ENCODE results near the gene EP300. TPM values are rescaled to one million over a fixed set of nuclear protein-coding genes. Genes with fewer than 3 reads are reported as not detected.
"Not testable (repeated sequence)": the region's sequence is repeated elsewhere in the genome, so short reads cannot be mapped to it uniquely, and the experiment has no call there.

The EP300 gene
- polyA plus RNA-seq, 1 experiment = 13.0 TPM

GRCh38 chr22:41127451-41127850 is 35.1 kb downstream of the EP300 start:
- no peak overlapping the region for H3K4me3 ChIP-seq (ENCODE audit: low read depth, low read length)
- no peaks in the 10 kb centered on the region for H3K27me3 ChIP-seq (ENCODE audit: control insufficient read depth, insufficient read depth, low read length)
- TF ChIP-seq CTCF (IDR thresholded peaks at IDR 0.05; ENCODE audit: insufficient read depth, low read depth, low read length) = no peak
- CTCF ChIA-PET = no interaction called here
- POLR2A ChIA-PET = no interaction called here
- peaks cover 17% of the 10 kb centered on the region for H3K36me3 ChIP-seq (ENCODE audit: control insufficient read depth, insufficient read depth, low read length)
- no peak for DNase-seq (ENCODE audit: low read depth)

GRCh38 chr22:41128606-41129005 is 36.2 kb downstream of the EP300 start:
- no peak overlapping the region for H3K4me3 ChIP-seq (ENCODE audit: low read depth, low read length)
- no peak for DNase-seq (ENCODE audit: low read depth)
- ChIA-PET POLR2A (no interaction called here), CTCF (no interaction called here)
- no peaks in the 10 kb centered on the region for H3K27me3 ChIP-seq (ENCODE audit: control insufficient read depth, insufficient read depth, low read length)
- peaks cover 17% of the 10 kb centered on the region for H3K36me3 ChIP-seq (ENCODE audit: control insufficient read depth, insufficient read depth, low read length)
- TF ChIP-seq CTCF (IDR thresholded peaks at IDR 0.05; ENCODE audit: insufficient read depth, low read depth, low read length) = no peak

GRCh38 chr22:41132550-41132949 is 40.2 kb downstream of the EP300 start:
- Histone ChIP-seq H3K36me3 (ENCODE audit: control insufficient read depth, insufficient read depth, low read length) (peaks cover 19% of the 10 kb centered on the region), H3K4me3 (ENCODE audit: low read depth, low read length) (no peak overlapping the region), H3K27me3 (ENCODE audit: control insufficient read depth, insufficient read depth, low read length) (no peaks in the 10 kb centered on the region)
- DNase-seq (ENCODE audit: low read depth) = no peak
- ChIA-PET CTCF (interaction anchor here (2.4 kb wide), 1 partner anchor 210 kb away, joined by 9 read pairs; no protein-coding TSS in a partner anchor), POLR2A (no interaction called here)
- TF ChIP-seq CTCF (IDR thresholded peaks at IDR 0.05; ENCODE audit: insufficient read depth, low read depth, low read length) = no peak

GRCh38 chr22:41140365-41140957 is 48.1 kb downstream of the EP300 start:
- POLR2A ChIA-PET = no interaction called here
- no peaks in the 10 kb centered on the region for H3K27me3 ChIP-seq (ENCODE audit: control insufficient read depth, insufficient read depth, low read length)
- no peak overlapping the region for H3K4me3 ChIP-seq (ENCODE audit: low read depth, low read length)
- no peak for DNase-seq (ENCODE audit: low read depth)
- CTCF ChIA-PET = interaction anchor here (0.6 to 2.1 kb wide), 2 partner anchors 14 to 217 kb away, joined by 4 to 8 read pairs; no protein-coding TSS in a partner anchor
- H3K36me3 ChIP-seq (ENCODE audit: control insufficient read depth, insufficient read depth, low read length) = peaks cover 26% of the 10 kb centered on the region
- no peak for TF ChIP-seq CTCF (IDR thresholded peaks at IDR 0.05; ENCODE audit: insufficient read depth, low read depth, low read length)

GRCh38 chr22:41145921-41146320 is 53.5 kb downstream of the EP300 start:
- H3K36me3 ChIP-seq (ENCODE audit: control insufficient read depth, insufficient read depth, low read length) = peaks cover 22% of the 10 kb centered on the region
- CTCF ChIA-PET = interaction anchor here (0.6 to 1.0 kb wide), 5 partner anchors 9 to 211 kb away, joined by 3 to 4 read pairs (median 3); no protein-coding TSS in a partner anchor
- H3K4me3 ChIP-seq (ENCODE audit: low read depth, low read length); DNase-seq (ENCODE audit: low read depth); H3K27me3 ChIP-seq (ENCODE audit: control insufficient read depth, insufficient read depth, low read length): not testable (repeated sequence)
- POLR2A ChIA-PET = interaction anchor here (0.6 kb wide), 1 partner anchor 9 kb away, joined by 4 read pairs; no protein-coding TSS in a partner anchor

GRCh38 chr22:41146573-41146972 is 54.2 kb downstream of the EP300 start:
- TF ChIP-seq CTCF (IDR thresholded peaks at IDR 0.05; ENCODE audit: insufficient read depth, low read depth, low read length) = no peak
- Histone ChIP-seq H3K4me3 (ENCODE audit: low read depth, low read length) (no peak overlapping the region), H3K36me3 (ENCODE audit: control insufficient read depth, insufficient read depth, low read length) (peaks cover 23% of the 10 kb centered on the region), H3K27me3 (ENCODE audit: control insufficient read depth, insufficient read depth, low read length) (no peaks in the 10 kb centered on the region)
- ChIA-PET CTCF (interaction anchor here (0.6 to 1.0 kb wide), 4 partner anchors 8 to 58 kb away, joined by 3 to 4 read pairs (median 3); no protein-coding TSS in a partner anchor), POLR2A (interaction anchor here (0.6 kb wide), 1 partner anchor 8 kb away, joined by 4 read pairs; no protein-coding TSS in a partner anchor)
- DNase-seq (ENCODE audit: low read depth) = no peak
